HG03103 (cell line): Measurements from ENCODE around the gene SLC9A1.

Source experiments
- ATAC-seq: cut with Tn5 transposase; IDR thresholded peaks from one replicate; pipeline ENCODE4 v1.9.1; 2021; ENCODE audit warnings: low read depth; ENCODE audit not compliant: unreplicated experiment

The SLC9A1 gene

GRCh38 chr1:27108588-27108987, 46.3 kb downstream of the SLC9A1 start:
- no peak for ATAC-seq

- ATAC-seq = no peak
Measured at GRCh38 chr1:27106561-27107323, 48.2 kb downstream of the SLC9A1 start.

- no peak for ATAC-seq
Measured at GRCh38 chr1:27105018-27105417, 49.9 kb downstream of the SLC9A1 start.

GRCh38 chr1:27103498-27103897, 51.4 kb downstream of the SLC9A1 start:
- no peak for ATAC-seq

GRCh38 chr1:27102707-27103468, 52.0 kb downstream of the SLC9A1 start:
- ATAC-seq = no peak

- no peak for ATAC-seq
Measured at GRCh38 chr1:27102134-27102706, 52.7 kb downstream of the SLC9A1 start.

GRCh38 chr1:27101696-27102095, 53.2 kb downstream of the SLC9A1 start:
- no peak for ATAC-seq

- ATAC-seq = no peak
Measured at GRCh38 chr1:27101054-27101491, 53.9 kb downstream of the SLC9A1 start.

- no peak for ATAC-seq
Measured at GRCh38 chr1:27100335-27101053, 54.4 kb downstream of the SLC9A1 start.

- ATAC-seq = no peak
Measured at GRCh38 chr1:27099587-27100334, 55.2 kb downstream of the SLC9A1 start.

- ATAC-seq = no peak
Measured at GRCh38 chr1:27099135-27099586, 55.8 kb downstream of the SLC9A1 start.

GRCh38 chr1:27098431-27099134, 56.3 kb downstream of the SLC9A1 start:
- no peak for ATAC-seq

GRCh38 chr1:27097484-27097917, 57.4 kb downstream of the SLC9A1 start:
- no peak for ATAC-seq

- ATAC-seq = no peak
Measured at GRCh38 chr1:27095576-27095975, 59.3 kb downstream of the SLC9A1 start.

- no peak for ATAC-seq
Measured at GRCh38 chr1:27092888-27093287, 62.0 kb downstream of the SLC9A1 start.

GRCh38 chr1:27090911-27091310, 64.0 kb downstream of the SLC9A1 start:
- ATAC-seq = no peak

GRCh38 chr1:27087371-27088220, 67.3 kb downstream of the SLC9A1 start:
- ATAC-seq = no peak

- no peak for ATAC-seq
Measured at GRCh38 chr1:27086628-27087027, 68.3 kb downstream of the SLC9A1 start.

- no peak for ATAC-seq
Measured at GRCh38 chr1:27086026-27086425, 68.9 kb downstream of the SLC9A1 start.
